Effector CD4-positive, alpha-beta T cell (primary cell): ENCODE results near the gene CTSD.

Experiments
- DNase-seq: peaks from one replicate; pipeline ENCODE4 v3.0.0-alpha.2; 2020

Gene CTSD

DNA sequence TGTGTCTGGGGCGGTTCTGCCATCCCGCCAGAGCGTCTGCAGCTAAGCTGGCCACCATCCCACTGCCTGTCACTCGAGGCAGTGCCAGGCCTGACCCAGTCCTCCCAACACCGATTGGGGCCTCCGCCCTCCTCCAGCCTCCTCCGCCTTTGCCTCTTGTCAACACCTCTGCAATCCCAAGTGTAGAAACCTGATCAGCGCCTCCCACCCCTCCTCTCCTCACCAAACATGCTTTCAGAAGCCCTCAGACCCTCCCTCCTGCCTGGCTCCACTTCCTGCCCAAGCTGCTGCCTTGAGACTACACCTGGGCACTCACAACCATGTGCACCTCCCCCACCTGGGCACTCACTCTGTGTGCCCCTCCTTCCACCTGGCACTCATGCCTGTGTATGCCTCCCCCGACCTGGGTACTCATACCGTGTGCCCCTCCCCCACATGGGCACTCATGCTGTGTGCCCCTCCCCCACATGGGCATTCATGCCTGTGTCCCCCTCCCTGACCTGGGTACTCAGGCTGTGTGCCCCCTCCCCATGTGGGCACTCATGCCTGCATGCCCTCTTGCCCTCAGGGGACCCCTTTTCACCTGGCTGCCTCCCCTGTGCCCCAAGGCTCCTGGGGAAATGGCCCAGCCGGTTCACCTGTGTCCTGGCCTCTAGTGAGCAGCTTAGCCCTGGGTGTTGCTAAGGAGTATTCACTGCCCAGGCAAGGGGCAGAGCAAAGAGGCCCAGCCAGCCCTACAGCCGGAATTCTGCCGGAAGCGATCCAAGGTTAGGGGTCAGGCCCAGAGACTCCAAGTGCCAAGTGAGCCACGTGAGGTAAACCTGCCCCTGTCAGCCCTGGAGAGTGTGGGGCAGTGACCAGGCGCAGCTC is 7.8 kb downstream of the CTSD start:
- DNase-seq = no peak

- no peak for DNase-seq
These were observed 8.4 kb downstream of the CTSD start for GRCh38 chr11:1755344-1755691.

DNA sequence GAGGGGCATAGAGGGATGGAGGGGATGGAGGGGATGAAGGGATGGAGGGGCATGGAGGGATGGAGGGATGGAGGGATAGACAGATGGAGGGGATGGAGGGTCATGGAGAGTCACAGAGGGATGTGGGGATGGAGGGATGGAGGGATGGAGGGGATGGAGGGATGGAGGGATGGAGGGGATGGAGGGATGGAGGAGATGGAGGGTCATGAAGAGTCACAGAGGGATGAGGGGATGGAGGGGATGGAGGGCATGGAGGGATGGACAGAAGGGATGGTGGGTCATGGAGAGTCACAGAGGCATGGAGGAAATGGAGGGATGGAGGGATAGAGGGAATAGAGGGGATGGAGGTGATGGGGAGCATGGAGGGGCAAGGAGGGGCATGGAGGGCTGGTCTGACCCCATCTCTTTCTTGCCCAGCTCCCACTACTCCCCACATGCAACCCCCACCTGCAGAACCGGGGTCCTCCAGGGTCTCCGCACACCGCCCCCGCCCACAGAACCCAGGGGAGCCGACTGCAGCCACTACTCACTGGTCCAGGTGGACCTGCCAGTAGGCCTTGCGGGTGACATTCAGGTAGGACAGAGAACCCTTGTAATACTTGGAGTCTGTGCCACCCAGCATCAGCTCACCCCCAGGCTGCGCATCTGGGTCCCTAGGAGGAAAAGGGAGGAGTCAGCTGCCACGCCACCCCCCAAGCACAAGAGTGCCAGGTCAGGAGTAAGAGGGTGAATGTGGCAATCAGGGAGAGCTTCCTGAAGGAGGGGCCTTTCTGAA is 9.2 kb downstream of the CTSD start:
- DNase-seq = no peak

GRCh38 chr11:1753929-1754305 is 9.8 kb downstream of the CTSD start:
- DNase-seq = no peak

DNA sequence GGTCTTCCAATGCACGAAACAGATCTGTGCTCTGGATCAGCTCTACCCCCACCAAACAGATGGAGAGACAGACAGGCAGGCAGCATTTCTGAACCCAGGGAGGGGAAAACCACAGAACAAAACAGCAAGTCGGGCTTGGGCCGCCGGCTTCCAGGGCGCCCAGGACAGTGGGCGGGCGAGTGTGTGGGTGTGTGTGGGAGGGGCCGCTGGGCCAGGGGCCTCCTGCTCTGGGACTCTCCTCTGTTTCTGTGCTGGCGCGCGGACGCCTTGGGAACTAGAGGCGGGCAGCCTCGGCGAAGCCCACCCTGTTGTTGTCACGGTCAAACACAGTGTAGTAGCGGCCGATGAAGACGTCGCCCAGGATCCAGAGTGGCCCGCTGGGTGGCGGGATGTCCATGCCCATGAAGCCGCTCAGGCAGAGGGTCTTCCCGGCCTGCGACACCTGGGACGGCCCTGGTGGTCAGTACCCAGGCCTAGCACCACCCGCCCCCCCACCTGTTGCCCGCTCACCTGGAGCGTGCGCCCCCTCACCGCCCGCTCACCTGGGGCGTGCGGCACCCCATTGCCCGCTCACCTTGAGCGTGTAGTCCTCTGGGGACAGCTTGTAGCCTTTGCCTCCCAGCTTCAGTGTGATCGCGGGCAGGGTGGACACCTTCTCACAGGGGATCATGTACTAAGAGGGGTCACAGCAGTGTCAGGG is 10.3 kb downstream of the CTSD start:
- no peak for DNase-seq

- no peak for DNase-seq
These were observed 10.9 kb downstream of the CTSD start for GRCh38 chr11:1752907-1753228.

DNA sequence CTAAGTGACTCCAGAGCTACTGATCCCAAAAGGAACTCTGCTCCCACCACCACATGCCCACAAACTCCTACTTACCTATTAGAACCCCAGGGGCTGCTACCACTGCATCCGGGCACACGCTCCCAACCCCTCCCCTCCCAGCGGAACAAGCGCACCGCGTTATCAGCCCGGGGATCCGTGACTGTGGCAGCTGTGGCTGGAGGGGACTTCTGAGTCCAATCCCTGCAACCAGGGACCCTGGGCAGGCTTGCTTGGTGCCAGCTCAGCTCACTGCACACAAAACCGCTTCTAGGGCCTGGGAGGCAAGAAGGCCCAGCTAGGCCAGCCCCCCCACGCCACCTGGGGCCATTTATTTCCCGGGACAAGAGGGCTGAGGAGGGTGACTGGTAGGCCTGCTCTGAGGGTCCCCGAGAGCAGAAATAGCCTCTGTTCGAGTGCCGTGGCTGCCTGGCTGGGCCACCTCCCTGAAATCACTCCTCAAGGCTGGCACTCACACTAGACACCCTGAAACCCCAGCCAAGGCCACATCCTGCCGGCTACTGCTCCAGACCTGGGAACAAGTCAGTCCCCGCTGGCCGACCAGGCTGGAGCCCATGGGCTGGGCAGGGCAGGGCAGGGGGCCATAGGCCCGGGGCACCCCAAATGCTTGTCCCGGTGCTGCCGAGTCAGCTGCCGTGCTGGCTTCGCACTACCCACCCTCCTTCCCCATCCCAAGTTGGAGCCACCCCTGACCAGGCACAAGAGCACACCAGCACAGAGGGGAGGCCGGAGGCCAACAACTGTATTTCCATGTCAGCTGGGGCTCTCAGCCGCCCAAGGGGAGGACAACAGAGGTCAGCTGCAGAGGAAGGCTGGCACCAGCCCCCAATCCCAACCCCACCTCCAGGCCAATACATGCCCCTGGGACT is 11.5 kb downstream of the CTSD start:
- DNase-seq = no peak

DNA sequence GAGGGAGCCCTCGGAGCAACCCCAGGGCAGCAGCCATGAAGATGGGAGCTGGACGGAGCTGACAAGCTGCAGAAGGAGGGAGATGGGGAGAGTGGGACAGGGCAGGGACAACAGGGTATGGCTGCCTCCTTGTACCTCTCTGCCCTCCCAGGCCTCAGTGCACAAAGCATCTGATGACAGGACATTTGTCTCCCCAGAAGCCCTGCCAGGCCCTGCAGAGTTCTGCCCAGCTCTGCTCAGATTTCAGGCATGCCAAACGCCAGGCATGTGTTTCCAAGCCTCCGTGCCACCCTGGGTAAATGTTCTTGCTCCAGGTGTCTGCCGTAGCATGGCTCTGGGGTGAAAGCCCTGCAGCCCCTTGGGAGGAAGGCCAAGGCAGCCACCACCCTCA is 12.2 kb downstream of the CTSD start:
- DNase-seq = no peak

DNA sequence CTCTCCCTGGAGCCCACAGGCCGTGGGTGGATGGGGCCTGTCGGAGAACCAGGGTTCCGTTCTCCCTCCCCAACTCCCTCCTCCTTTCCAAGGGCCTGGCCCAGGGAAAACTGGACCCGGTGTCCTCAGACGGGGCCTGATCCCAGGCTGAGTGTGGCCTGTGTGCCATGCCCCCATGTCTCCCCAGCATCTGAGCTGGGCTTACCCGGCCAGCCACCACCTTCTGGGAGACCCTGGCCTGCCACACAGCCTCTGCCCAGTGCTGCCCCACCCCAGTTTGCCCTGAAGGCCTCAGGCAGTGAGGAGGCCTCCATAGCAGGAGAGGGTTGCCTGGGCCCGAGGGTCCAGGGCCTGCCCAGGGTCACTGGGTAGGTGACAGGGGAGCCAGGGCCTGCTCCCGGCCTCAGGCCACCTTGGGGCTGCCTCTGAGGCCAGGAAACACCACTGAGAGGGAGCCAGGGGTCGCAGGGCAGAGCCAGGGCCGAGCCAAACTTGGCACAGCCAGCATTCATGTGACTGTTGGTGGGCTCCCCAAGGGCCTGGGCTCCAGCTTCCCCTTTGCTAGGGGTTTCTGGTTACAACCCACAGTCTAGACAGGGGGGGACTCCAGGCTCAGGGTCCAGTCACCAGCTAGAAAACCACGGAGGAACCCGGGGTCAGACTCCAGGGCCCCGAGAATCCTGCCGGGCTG is 12.7 kb downstream of the CTSD start:
- no peak for DNase-seq

GRCh38 chr11:1750481-1750839 is 13.3 kb downstream of the CTSD start, which contains the start of gene IFITM10:
Gene IFITM10, minus strand, starts transcription at chr11:1750595. Its CDS starts 153 bp downstream, at chr11:1750442.
- no peak for DNase-seq

DNA sequence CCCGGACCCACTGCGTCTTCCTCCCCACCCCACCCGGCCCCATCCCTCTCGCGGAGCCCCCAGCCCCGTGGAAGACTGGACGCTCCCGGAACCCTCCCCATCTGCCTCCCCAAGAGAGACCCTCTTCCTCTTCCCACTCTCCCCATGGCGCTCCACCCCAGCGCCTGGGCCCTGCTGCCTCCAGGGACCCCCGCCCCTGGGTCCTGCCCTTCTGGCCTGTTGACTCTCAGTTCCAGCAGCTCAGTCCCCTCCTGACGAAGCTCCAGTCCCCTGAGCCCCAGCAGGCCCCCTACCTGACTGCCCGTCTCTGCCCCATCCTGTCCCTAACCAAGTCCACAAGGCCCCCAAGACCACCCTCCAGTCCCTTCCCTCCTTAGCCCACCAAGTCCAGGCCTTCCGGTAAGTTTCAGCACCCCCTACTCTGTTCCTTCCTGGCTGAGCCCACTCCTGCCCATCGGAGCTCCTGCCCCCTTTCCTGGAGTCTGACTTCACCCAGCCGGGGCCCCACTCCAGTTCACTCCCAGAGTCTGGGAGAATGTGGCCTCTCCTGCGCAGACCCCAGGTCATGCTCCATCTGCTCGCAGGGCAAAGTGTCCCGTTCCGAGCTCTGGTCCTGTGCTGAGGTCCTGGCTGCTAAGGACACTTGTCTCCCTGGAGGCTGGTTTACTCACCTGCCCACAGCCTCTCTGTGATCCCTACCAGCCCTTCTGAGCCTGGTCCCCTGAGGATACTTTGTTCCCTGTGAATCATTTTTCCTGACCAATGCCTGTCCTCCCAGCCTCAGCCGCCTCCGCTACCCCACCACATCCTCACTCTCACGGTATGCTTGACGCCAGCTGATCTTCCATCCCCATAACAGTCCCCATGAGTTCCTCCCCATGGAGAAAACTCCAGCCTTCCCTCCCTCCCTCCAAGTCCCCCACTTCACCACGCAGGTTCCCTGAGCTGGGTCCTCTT is 14.1 kb downstream of the CTSD start:
- DNase-seq = no peak

- DNase-seq = no peak
These were observed 14.9 kb downstream of the CTSD start for GRCh38 chr11:1748636-1749394.

DNA sequence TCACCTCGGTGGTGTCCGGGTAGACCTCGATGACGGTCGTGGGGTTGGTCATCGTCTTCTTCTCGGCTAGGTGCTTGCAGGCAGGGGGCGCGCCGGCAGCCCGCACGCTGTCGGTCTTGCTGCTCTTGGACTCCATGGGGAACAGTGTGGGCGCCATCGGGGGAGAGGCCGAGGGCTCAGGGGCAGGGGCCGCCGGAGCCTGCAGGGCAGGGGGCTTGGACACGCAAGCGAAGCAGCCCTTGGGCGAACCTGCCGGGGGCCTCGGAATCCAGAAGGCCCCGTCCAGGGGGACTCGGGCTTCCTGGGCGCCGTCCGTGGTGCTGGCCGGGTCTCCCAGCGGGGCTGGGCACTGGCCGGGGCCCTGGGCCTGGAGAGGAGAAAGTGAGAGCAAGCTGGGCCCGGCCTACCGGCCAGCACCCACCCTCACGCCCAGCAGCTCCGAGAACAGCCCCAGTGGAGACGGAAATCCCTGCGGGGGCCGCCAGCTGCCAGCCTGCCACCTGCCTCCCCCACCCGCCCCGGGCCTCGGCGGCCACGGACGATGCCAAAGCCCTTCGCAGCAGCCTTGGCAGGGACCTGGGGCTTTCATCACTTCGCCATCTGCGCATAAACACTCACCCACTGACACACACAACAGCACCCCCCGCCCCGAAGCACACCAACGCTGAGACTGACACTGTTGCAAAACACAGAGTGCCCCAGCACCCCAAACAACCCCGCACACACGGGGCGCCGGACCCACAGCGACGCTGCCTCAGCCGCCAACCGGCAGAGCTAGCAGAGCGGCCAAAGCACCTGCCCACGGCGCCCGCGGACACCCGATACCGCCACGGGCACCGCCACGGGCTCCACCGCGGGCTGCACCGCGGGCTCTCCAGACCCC is 15.7 kb downstream of the CTSD start:
- no peak for DNase-seq

GRCh38 chr11:1746956-1747752 is 16.6 kb downstream of the CTSD start:
- DNase-seq = no peak

GRCh38 chr11:1746511-1746931 is 17.2 kb downstream of the CTSD start:
- no peak for DNase-seq

- no peak for DNase-seq
These were observed 17.9 kb downstream of the CTSD start for GRCh38 chr11:1745701-1746320.

- DNase-seq = no peak
These were observed 18.6 kb downstream of the CTSD start for GRCh38 chr11:1744891-1745700.
